PC-9 (cell line): ENCODE results near the gene PALLD. TPM values are rescaled to one million over a fixed set of nuclear protein-coding genes. Genes with fewer than 3 reads are reported as not detected.

Experiments used
- BruUV-seq: library from RNA; stranded (reverse); fragments of 400-500 nt; replicated peaks from 2 replicates; lab custom pipeline; 2021; lab: Mats Ljungman, UMichigan
- CTCF ChIA-PET: fragments of 300-600 bp; sonication (Branson Sonifier 250); formaldehyde crosslinking; loops from one replicate; lab custom pipeline; 2022; ENCODE audit warnings: antibody characterized with exemption; lab: Charles Lee
- POLR2A ChIA-PET: fragments of 300-600 bp; sonication (Branson Sonifier 250); formaldehyde crosslinking; loops from one replicate; lab custom pipeline; 2022; ENCODE audit warnings: antibody characterized with exemption; ENCODE audit not compliant: unreplicated experiment; lab: Charles Lee
- DNase-seq, 2 experiments: peaks; one replicate each; pipeline versions ENCODE4 v3.0.0 to v3.0.0-alpha.2; 2015 to 2022; ENCODE audit warnings: mixed read lengths in 1 of 2
- H2AFZ ChIP-seq: fragments of 200-600 bp; sonication (generic); 2 replicates; pipeline ENCODE4 v1.8.1; 2017; ENCODE audit warnings: antibody characterized with exemption
- H3F3A ChIP-seq: fragments of 200-600 bp; sonication (generic); 2 replicates; pipeline ENCODE4 v1.8.1; 2017; ENCODE audit warnings: antibody characterized with exemption, mild to moderate bottlenecking, low read depth; ENCODE audit not compliant: insufficient read depth
- H3K27ac ChIP-seq: fragments of 200-600 bp; sonication (generic); 2 replicates; pipeline ENCODE4 v1.6.1; 2016; ENCODE audit warnings: mixed run types
- H3K27me3 ChIP-seq: fragments of 200-600 bp; sonication (generic); 2 replicates; pipeline ENCODE4 v1.6.1; 2016; ENCODE audit warnings: low read depth, mixed run types; ENCODE audit not compliant: insufficient read depth
- H3K36me3 ChIP-seq: fragments of 200-600 bp; sonication (generic); 2 replicates; pipeline ENCODE4 v1.6.1; 2016; ENCODE audit warnings: low read depth, mixed run types
- H3K4me1 ChIP-seq: fragments of 200-600 bp; sonication (generic); replicated peaks from 2 replicates; pipeline ENCODE4 v1.6.1; 2016; ENCODE audit warnings: mixed run types; ENCODE audit not compliant: insufficient read depth
- H3K4me2 ChIP-seq: fragments of 200-600 bp; sonication (generic); 2 replicates; pipeline ENCODE4 v1.6.1; 2017; ENCODE audit warnings: mixed run types
- H3K4me3 ChIP-seq: fragments of 200-600 bp; sonication (generic); 2 replicates; pipeline ENCODE4 v1.6.1; 2016; ENCODE audit warnings: mixed run types
- H3K79me2 ChIP-seq: fragments of 200-600 bp; sonication (generic); 2 replicates; pipeline ENCODE4 v1.6.1; 2017; ENCODE audit warnings: low read depth, mixed run types
- H3K9me2 ChIP-seq: fragments of 200-600 bp; sonication (generic); 2 replicates; pipeline ENCODE4 v1.8.1; 2017; ENCODE audit warnings: mild to moderate bottlenecking; ENCODE audit not compliant: insufficient read depth
- H3K9me3 ChIP-seq: fragments of 200-600 bp; sonication (generic); 2 replicates; pipeline ENCODE4 v1.8.1; 2016; ENCODE audit warnings: low read depth; ENCODE audit not compliant: insufficient read depth
- H4K20me1 ChIP-seq: fragments of 200-600 bp; sonication (generic); 2 replicates; pipeline ENCODE4 v1.8.1; 2017; ENCODE audit not compliant: insufficient read depth
- CTCF ChIP-seq: fragments of 200-600 bp; sonication (generic); conservative IDR thresholded peaks from 2 replicates; pipeline ENCODE4 v1.6.1; 2017; ENCODE audit warnings: mixed run types, antibody characterized with exemption, mild to moderate bottlenecking, moderate library complexity
- EZH2 ChIP-seq: fragments of 200-600 bp; sonication (generic); IDR thresholded peaks from 2 replicates; pipeline ENCODE4 v1.8.0; 2017; ENCODE audit warnings: antibody characterized with exemption, low read depth
- intact Hi-C: fragments of 100-400 bp; cut with micrococcal nuclease; formaldehyde crosslinking; loops from one replicate; pipeline ENCODE4 v1.10.0; 2022; ENCODE audit not compliant: unreplicated experiment
- total RNA-seq: library from RNA; stranded (reverse); gene quantifications from 2 replicates; pipeline ENCODE4 v1.2.3, GENCODE V29; 2021

Gene PALLD
- total RNA-seq, 1 experiment from 2014 or later = 156 TPM

GRCh38 chr4:168928346-168928745 lies 431.5 kb downstream of the PALLD start:
- Histone ChIP-seq H3K9me3 (0 out of 2 replicates have a peak, but pooled peaks cover 3% of the 10 kb centered on the region), H3K9me2 (no peaks in the 10 kb centered on the region), H3K27ac (no peak overlapping the region), H3K4me3 (no peak overlapping the region), H4K20me1 (no peaks in the 10 kb centered on the region), H3K4me1 (no peaks in the 10 kb centered on the region), H3K36me3 (no peaks in the 10 kb centered on the region), H3F3A (no peaks in the 10 kb centered on the region), H3K79me2 (no peaks in the 10 kb centered on the region), H3K4me2 (no peak overlapping the region), H2AFZ (no peak overlapping the region), H3K27me3 (no peaks in the 10 kb centered on the region)
- TF ChIP-seq CTCF (no peak), EZH2 (no peak)
- CTCF ChIA-PET = no interaction called here
- intact Hi-C loops = no loop called here
- BruUV-seq = no TSS peak
- DNase-seq = no peak
- POLR2A ChIA-PET = interaction anchor here (0.5 kb wide), 1 partner anchor 1084 kb away, joined by 3 read pairs; no protein-coding TSS in a partner anchor

GRCh38 chr4:168928875-168929274 lies 432.0 kb downstream of the PALLD start:
- Histone ChIP-seq H2AFZ (no peak overlapping the region), H3F3A (no peaks in the 10 kb centered on the region), H3K79me2 (no peaks in the 10 kb centered on the region), H3K4me3 (no peak overlapping the region), H3K4me1 (no peaks in the 10 kb centered on the region), H3K9me3 (0 out of 2 replicates have a peak, but pooled peaks cover 3% of the 10 kb centered on the region), H3K27me3 (no peaks in the 10 kb centered on the region), H3K27ac (no peak overlapping the region), H3K4me2 (no peak overlapping the region), H4K20me1 (no peaks in the 10 kb centered on the region), H3K36me3 (no peaks in the 10 kb centered on the region), H3K9me2 (no peaks in the 10 kb centered on the region)
- no peak for DNase-seq
- ChIA-PET CTCF (no interaction called here), POLR2A (no interaction called here)
- intact Hi-C loops = no loop called here
- TF ChIP-seq EZH2 (no peak), CTCF (no peak)
- no TSS peak for BruUV-seq

- POLR2A ChIA-PET = no interaction called here
- intact Hi-C loops = no loop called here
- no TSS peak for BruUV-seq
Measured at GRCh38 chr4:168930413-168931196, 433.8 kb downstream of the PALLD start.

More at GRCh38 chr4:168930413-168931196, 433.8 kb downstream of the PALLD start:
- no peak overlapping the region for H2AFZ ChIP-seq
- no peaks in the 10 kb centered on the region for H3F3A ChIP-seq
- no peak for TF ChIP-seq CTCF
- no peak for TF ChIP-seq EZH2
- CTCF ChIA-PET = no interaction called here
- no peaks in the 10 kb centered on the region for H4K20me1 ChIP-seq
- no peaks in the 10 kb centered on the region for H3K4me1 ChIP-seq
- H3K4me2 ChIP-seq = no peak overlapping the region
- no peak overlapping the region for H3K27ac ChIP-seq
- 0 out of 2 replicates have a peak, but pooled peaks cover 3% of the 10 kb centered on the region for H3K9me3 ChIP-seq
- H3K36me3 ChIP-seq = no peaks in the 10 kb centered on the region
- no peak overlapping the region for H3K4me3 ChIP-seq
- H3K9me2 ChIP-seq = no peaks in the 10 kb centered on the region
- H3K79me2 ChIP-seq = no peaks in the 10 kb centered on the region
- no peak for DNase-seq
- no peaks in the 10 kb centered on the region for H3K27me3 ChIP-seq
